ENCODE data around the gene FARP1.

The FARP1 gene

GRCh38 chr13:98182153-98182552 is 39.3 kb downstream of the FARP1 start:
- no peak for DNase-seq
- H4K12ac ChIP-seq (ENCODE audit: low read depth, low read length): no peak overlapping the region

GRCh38 chr13:98182589-98182988 is 39.7 kb downstream of the FARP1 start:
- no peak overlapping the region for H2AFZ ChIP-seq (ENCODE audit: insufficient read depth, low read length, poor library complexity)
- H2BK5ac ChIP-seq (ENCODE audit: low read depth, low read length, poor library complexity): no peak overlapping the region
- no peak overlapping the region for H2BK12ac ChIP-seq (ENCODE audit: low read length)
- peaks cover 3 to 8% of the 10 kb centered on the region in 2 experiments for H3K4me1 ChIP-seq (ENCODE audit: control insufficient read depth in 1 of 2, insufficient read depth in 2 of 2, low read length in 2 of 2)
- no peak overlapping the region for H2AK5ac ChIP-seq (ENCODE audit: low read length)
- peaks cover 2% of the 10 kb centered on the region for H3K79me2 ChIP-seq (ENCODE audit: control insufficient read depth, insufficient read depth, low read length, poor library complexity)
- no peak overlapping the region for H3K9ac ChIP-seq (ENCODE audit: low read length)
- DNase-seq: no peak
- H3K4me3 ChIP-seq (ENCODE audit: low read depth, low read length): no peak overlapping the region
- H3K27ac ChIP-seq (ENCODE audit: low read depth, low read length): no peak overlapping the region
- H3K9me3 ChIP-seq (ENCODE audit: insufficient read depth, low read depth, low read length): peaks cover 1% of the 10 kb centered on the region
- H3K27me3 ChIP-seq (ENCODE audit: insufficient read depth, low read length): no peaks in the 10 kb centered on the region
- H3K14ac ChIP-seq (ENCODE audit: low read length): no peak overlapping the region
- H3K79me1 ChIP-seq (ENCODE audit: low read length): no peaks in the 10 kb centered on the region
- no peak overlapping the region for H3K23ac ChIP-seq (ENCODE audit: low read length)
- H4K12ac ChIP-seq (ENCODE audit: low read depth, low read length): no peak overlapping the region
- no peak overlapping the region for H3K18ac ChIP-seq (ENCODE audit: low read length)
- no peak overlapping the region for H4K91ac ChIP-seq (ENCODE audit: low read depth, low read length)
- no peak overlapping the region for H3K4ac ChIP-seq (ENCODE audit: low read depth, low read length)
- H3K4me2 ChIP-seq (ENCODE audit: low read length): no peak overlapping the region
- no peaks in the 10 kb centered on the region for H3K36me3 ChIP-seq (ENCODE audit: control insufficient read depth in 1 of 2, insufficient read depth in 2 of 2, low read length in 2 of 2)
- H4K8ac ChIP-seq (ENCODE audit: low read depth, low read length): no peak overlapping the region
- no peak overlapping the region for H2BK120ac ChIP-seq (ENCODE audit: insufficient read depth, low read length, poor library complexity)
- WGBS (ENCODE audit: extremely low coverage, insufficient coverage, insufficient read length): no CpG with 5 or more reads among the region's 3 CpGs

More at GRCh38 chr13:98182153-98182552, 39.3 kb downstream of the FARP1 start:
- H3K18ac ChIP-seq (ENCODE audit: low read length): no peak overlapping the region
- H2BK120ac ChIP-seq (ENCODE audit: insufficient read depth, low read length, poor library complexity): no peak overlapping the region
- peaks cover 1% of the 10 kb centered on the region for H3K9me3 ChIP-seq (ENCODE audit: insufficient read depth, low read depth, low read length)
- no peaks in the 10 kb centered on the region for H3K27me3 ChIP-seq (ENCODE audit: insufficient read depth, low read length)
- H2BK5ac ChIP-seq (ENCODE audit: low read depth, low read length, poor library complexity): no peak overlapping the region
- H2AFZ ChIP-seq (ENCODE audit: insufficient read depth, low read length, poor library complexity): no peak overlapping the region
- no CpG with 5 or more reads among the region's 4 CpGs for WGBS (ENCODE audit: extremely low coverage, insufficient coverage, insufficient read length)
- no peak overlapping the region for H3K4me2 ChIP-seq (ENCODE audit: low read length)
- H4K91ac ChIP-seq (ENCODE audit: low read depth, low read length): no peak overlapping the region
- H3K79me1 ChIP-seq (ENCODE audit: low read length): no peaks in the 10 kb centered on the region
- H2BK12ac ChIP-seq (ENCODE audit: low read length): no peak overlapping the region
- H3K14ac ChIP-seq (ENCODE audit: low read length): no peak overlapping the region
- H3K4me3 ChIP-seq (ENCODE audit: low read depth, low read length): no peak overlapping the region
- no peak overlapping the region for H4K8ac ChIP-seq (ENCODE audit: low read depth, low read length)
- no peak overlapping the region for H3K23ac ChIP-seq (ENCODE audit: low read length)
- no peak overlapping the region for H3K4ac ChIP-seq (ENCODE audit: low read depth, low read length)
- peaks cover 2% of the 10 kb centered on the region for H3K79me2 ChIP-seq (ENCODE audit: control insufficient read depth, insufficient read depth, low read length, poor library complexity)
- no peak overlapping the region for H3K27ac ChIP-seq (ENCODE audit: low read depth, low read length)
- peaks cover 3 to 8% of the 10 kb centered on the region in 2 experiments for H3K4me1 ChIP-seq (ENCODE audit: control insufficient read depth in 1 of 2, insufficient read depth in 2 of 2, low read length in 2 of 2)
- H3K36me3 ChIP-seq (ENCODE audit: control insufficient read depth in 1 of 2, insufficient read depth in 2 of 2, low read length in 2 of 2): peaks cover 0 to under 1% of the 10 kb centered on the region in 2 experiments
- H2AK5ac ChIP-seq (ENCODE audit: low read length): no peak overlapping the region
- H3K9ac ChIP-seq (ENCODE audit: low read length): no peak overlapping the region

- H3K4me2 ChIP-seq (ENCODE audit: low read length): no peak overlapping the region
- H2BK5ac ChIP-seq (ENCODE audit: low read depth, low read length, poor library complexity): no peak overlapping the region
- H2AK5ac ChIP-seq (ENCODE audit: low read length): no peak overlapping the region
- WGBS (ENCODE audit: extremely low coverage, insufficient coverage, insufficient read length): no CpG with 5 or more reads among the region's 1 CpG
- no peak overlapping the region for H3K14ac ChIP-seq (ENCODE audit: low read length)
- no peak overlapping the region for H3K18ac ChIP-seq (ENCODE audit: low read length)
- no peaks in the 10 kb centered on the region for H3K36me3 ChIP-seq (ENCODE audit: control insufficient read depth in 1 of 2, insufficient read depth in 2 of 2, low read length in 2 of 2)
- peaks cover 3 to 8% of the 10 kb centered on the region in 2 experiments for H3K4me1 ChIP-seq (ENCODE audit: control insufficient read depth in 1 of 2, insufficient read depth in 2 of 2, low read length in 2 of 2)
- no peak overlapping the region for H2BK12ac ChIP-seq (ENCODE audit: low read length)
- no peaks in the 10 kb centered on the region for H3K79me1 ChIP-seq (ENCODE audit: low read length)
- no peak overlapping the region for H4K12ac ChIP-seq (ENCODE audit: low read depth, low read length)
- no peak overlapping the region for H3K9ac ChIP-seq (ENCODE audit: low read length)
- no peaks in the 10 kb centered on the region for H3K9me3 ChIP-seq (ENCODE audit: insufficient read depth, low read depth, low read length)
- no peak overlapping the region for H3K23ac ChIP-seq (ENCODE audit: low read length)
- H2BK120ac ChIP-seq (ENCODE audit: insufficient read depth, low read length, poor library complexity): no peak overlapping the region
- no peak overlapping the region for H4K91ac ChIP-seq (ENCODE audit: low read depth, low read length)
- no peak overlapping the region for H3K4me3 ChIP-seq (ENCODE audit: low read depth, low read length)
- no peak overlapping the region for H4K8ac ChIP-seq (ENCODE audit: low read depth, low read length)
- H3K27me3 ChIP-seq (ENCODE audit: insufficient read depth, low read length): no peaks in the 10 kb centered on the region
- peaks cover 2% of the 10 kb centered on the region for H3K79me2 ChIP-seq (ENCODE audit: control insufficient read depth, insufficient read depth, low read length, poor library complexity)
- no peak overlapping the region for H2AFZ ChIP-seq (ENCODE audit: insufficient read depth, low read length, poor library complexity)
- H3K27ac ChIP-seq (ENCODE audit: low read depth, low read length): no peak overlapping the region
- no peak overlapping the region for H3K4ac ChIP-seq (ENCODE audit: low read depth, low read length)
- DNase-seq: peak in 1 of 2 donors; percentile 43
Measured at GRCh38 chr13:98184792-98185191, 41.9 kb downstream of the FARP1 start.

GRCh38 chr13:98187155-98187964 is 44.5 kb downstream of the FARP1 start:
- H2BK120ac ChIP-seq (ENCODE audit: insufficient read depth, low read length, poor library complexity): no peak overlapping the region
- H3K9ac ChIP-seq (ENCODE audit: low read length): no peak overlapping the region
- H2AK5ac ChIP-seq (ENCODE audit: low read length): no peak overlapping the region
- H3K79me2 ChIP-seq (ENCODE audit: control insufficient read depth, insufficient read depth, low read length, poor library complexity): peaks cover 2% of the 10 kb centered on the region
- H4K91ac ChIP-seq (ENCODE audit: low read depth, low read length): no peak overlapping the region
- H3K4me3 ChIP-seq (ENCODE audit: low read depth, low read length): no peak overlapping the region
- H2BK12ac ChIP-seq (ENCODE audit: low read length): no peak overlapping the region
- H3K18ac ChIP-seq (ENCODE audit: low read length): no peak overlapping the region
- H3K14ac ChIP-seq (ENCODE audit: low read length): no peak overlapping the region
- H3K4me2 ChIP-seq (ENCODE audit: low read length): no peak overlapping the region
- H3K27me3 ChIP-seq (ENCODE audit: insufficient read depth, low read length): no peaks in the 10 kb centered on the region
- no peaks in the 10 kb centered on the region for H3K79me1 ChIP-seq (ENCODE audit: low read length)
- no CpG with 5 or more reads among the region's 4 CpGs for WGBS (ENCODE audit: extremely low coverage, insufficient coverage, insufficient read length)
- no peak overlapping the region for H2BK5ac ChIP-seq (ENCODE audit: low read depth, low read length, poor library complexity)
- H3K23ac ChIP-seq (ENCODE audit: low read length): no peak overlapping the region
- H3K27ac ChIP-seq (ENCODE audit: low read depth, low read length): no peak overlapping the region
- H4K8ac ChIP-seq (ENCODE audit: low read depth, low read length): no peak overlapping the region
- no peaks in the 10 kb centered on the region for H3K36me3 ChIP-seq (ENCODE audit: control insufficient read depth in 1 of 2, insufficient read depth in 2 of 2, low read length in 2 of 2)
- peaks cover 1% of the 10 kb centered on the region for H3K9me3 ChIP-seq (ENCODE audit: insufficient read depth, low read depth, low read length)
- H3K4ac ChIP-seq (ENCODE audit: low read depth, low read length): no peak overlapping the region
- H4K12ac ChIP-seq (ENCODE audit: low read depth, low read length): no peak overlapping the region
- H2AFZ ChIP-seq (ENCODE audit: insufficient read depth, low read length, poor library complexity): no peak overlapping the region
- H3K4me1 ChIP-seq (ENCODE audit: control insufficient read depth in 1 of 2, insufficient read depth in 2 of 2, low read length in 2 of 2): peaks cover 0 to 3% of the 10 kb centered on the region in 2 experiments
- no peak for DNase-seq

All from trophoblast cell (in vitro differentiated cells and primary cell).